Sciatic nerve (tissue), 2 donors: ENCODE data around the gene RANBP17. TPM values are rescaled to one million over a fixed set of nuclear protein-coding genes. Genes with fewer than 3 reads are reported as not detected.
"Not testable (repeated sequence)": the region's sequence is repeated elsewhere in the genome, so short reads cannot be mapped to it uniquely, and the experiment has no call there.

Experiments
- ATAC-seq: fragments of 200-7000 bp; cut with Tn5 transposase; one replicate; pipeline ENCODE4 v1.9.1; 2020; ENCODE audit warnings: mild to moderate bottlenecking, moderate library complexity
- DNase-seq: peaks from one replicate; pipeline ENCODE4 v3.0.0-alpha.2; 2020; ENCODE audit warnings: low spot score
- intact Hi-C: fragments of 100-400 bp; cut with DNase I; formaldehyde crosslinking; loops from one replicate; pipeline ENCODE4 v1.14.2; 2022
- total RNA-seq: library from RNA; stranded (reverse); fragmentation: NEBNext Ultra II Directional; extraction: Animal tissue kit (Norgen Biotek cat#: 25700); gene quantifications from one replicate; pipeline ENCODE4 v1.2.1, GENCODE V29; 2021
- donor health status: DM: no; HTN: no; CAD: no.
- donor health status: DM: no; HTN: no; CAD: no.

Gene RANBP17
- 14.8 TPM for total RNA-seq

- intact Hi-C loops = no loop called here
- ATAC-seq = peak; percentile 84
- peak; percentile 58 for DNase-seq
These were observed at the start of gene RANBP17 for GRCh38 chr5:170861917-170862766. RANBP17 (plus strand) TSS chr5:170862018.

DNA sequence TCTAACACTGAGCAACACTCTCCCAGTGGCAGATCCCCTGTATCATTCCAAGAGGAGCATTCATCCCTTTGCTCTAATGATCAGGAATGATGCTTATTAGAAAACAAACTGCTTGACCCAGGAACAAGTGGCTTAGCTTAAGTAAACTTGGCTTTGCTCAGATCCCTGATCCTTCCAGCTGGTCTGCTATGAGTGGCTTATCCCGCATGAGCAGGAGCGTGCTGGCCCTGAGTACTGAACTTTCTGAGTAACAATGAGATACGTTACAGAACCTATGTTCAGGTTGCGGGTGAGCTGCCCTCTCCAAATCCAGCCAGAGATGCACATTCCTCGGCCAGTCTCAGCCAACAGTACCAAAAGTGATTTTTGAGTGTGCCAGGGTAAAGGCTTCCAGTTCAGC, 48.6 kb upstream of the RANBP17 start:
- ATAC-seq = no peak
- intact Hi-C loops = no loop called here
- DNase-seq = no peak

DNA sequence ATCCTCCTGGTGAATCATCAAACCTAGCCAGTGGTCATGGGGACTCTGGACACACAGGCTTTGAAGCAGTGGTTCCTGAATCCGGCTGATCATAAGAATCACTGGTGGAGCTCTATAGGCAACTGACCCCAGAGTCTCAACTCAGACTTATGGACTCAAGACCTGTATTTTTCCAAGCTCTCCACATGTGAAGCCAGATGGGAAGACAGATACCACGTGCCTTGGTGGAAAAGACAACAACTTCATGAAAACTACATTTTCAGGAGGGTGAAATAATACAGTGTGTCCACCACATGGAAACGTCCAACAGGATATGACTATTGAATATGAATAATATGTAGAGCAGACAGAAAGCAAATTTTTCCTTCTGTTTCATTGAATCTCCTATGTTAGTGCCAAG, 44.6 kb upstream of the RANBP17 start:
- no peak for ATAC-seq
- intact Hi-C loops = no loop called here
- no peak for DNase-seq

DNA sequence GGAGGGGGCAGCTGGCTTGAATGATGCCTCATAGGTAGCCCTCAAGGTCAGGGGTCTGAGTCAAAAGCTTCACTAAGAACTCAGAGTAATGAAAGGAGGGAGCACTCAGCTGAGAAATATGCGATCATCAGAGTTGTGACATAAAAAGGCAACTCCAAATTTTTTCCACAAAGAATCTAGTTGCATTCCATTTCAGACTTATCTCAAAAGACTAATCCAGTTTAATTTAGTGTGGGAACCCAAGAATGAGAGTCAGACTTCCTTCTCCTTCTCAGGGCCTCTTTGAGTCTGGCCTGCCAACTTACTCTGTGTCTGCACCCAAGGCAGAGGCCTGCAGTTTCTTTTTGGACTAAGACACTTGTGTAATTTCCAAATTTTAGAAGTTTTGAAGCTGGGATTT, 43.6 kb upstream of the RANBP17 start:
- DNase-seq = no peak
- ATAC-seq = no peak
- intact Hi-C loops = no loop called here

GRCh38 chr5:170819824-170820223, 42.0 kb upstream of the RANBP17 start:
- intact Hi-C loops = no loop called here
- DNase-seq = no peak
- ATAC-seq = no peak

DNA sequence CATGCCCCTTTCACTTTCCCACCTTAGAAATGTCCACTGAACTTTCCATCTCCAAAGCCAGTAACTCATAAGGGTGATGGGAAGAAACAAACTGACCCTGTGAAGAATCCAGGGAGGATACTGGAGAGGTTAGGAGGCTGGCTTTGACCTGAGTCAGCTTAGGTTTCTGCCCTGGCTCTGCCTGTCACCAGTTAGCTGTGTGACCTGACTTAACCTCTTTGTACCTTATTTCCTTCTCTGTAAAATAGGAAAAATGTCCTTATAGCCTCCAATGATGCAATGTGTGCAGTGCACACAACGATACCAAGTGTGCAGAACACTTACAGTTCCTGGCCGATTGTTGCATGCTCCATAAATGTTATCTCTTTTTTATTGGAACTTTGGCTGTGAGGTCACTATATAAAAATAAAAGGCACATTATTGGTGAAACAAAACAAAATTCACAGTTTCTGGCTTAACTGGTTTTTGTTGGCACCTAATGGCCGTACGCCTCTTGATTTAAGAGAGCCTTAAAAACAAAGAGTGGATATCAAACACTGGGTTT, 40.5 kb upstream of the RANBP17 start:
- ATAC-seq = no peak

GRCh38 chr5:170826117-170826516, 35.7 kb upstream of the RANBP17 start:
- intact Hi-C loops = no loop called here
- no peak for ATAC-seq
- DNase-seq = no peak

More for the DNA sequence above, 40.5 kb upstream of the RANBP17 start:
- intact Hi-C loops = no loop called here
- no peak for DNase-seq

- ATAC-seq (no peak), DNase-seq (no peak)
- intact Hi-C loops = no loop called here
These were observed 29.6 kb upstream of the RANBP17 start for GRCh38 chr5:170832241-170832640.

- DNase-seq, intact Hi-C loops, ATAC-seq: not testable (repeated sequence)
These were observed 27.8 kb upstream of the RANBP17 start for GRCh38 chr5:170833981-170834380.

DNA sequence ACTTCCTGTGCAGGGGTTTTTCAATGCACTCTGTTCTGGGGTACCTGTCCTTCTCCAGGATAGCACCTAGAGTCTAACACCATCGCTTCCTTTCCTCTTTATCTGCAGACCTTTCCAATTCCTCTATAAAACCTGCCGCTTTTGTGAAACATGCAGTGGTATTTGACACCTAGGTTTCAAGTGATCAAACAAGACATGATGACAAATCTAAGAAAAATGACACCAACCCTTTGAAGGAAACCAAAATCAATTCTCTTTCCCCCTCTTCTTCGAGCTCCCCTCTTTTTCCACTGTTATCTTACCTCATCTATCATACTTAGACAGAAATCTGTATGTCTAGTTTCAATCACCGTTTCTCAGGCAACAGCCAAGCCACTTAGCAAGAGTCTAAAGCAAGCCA, 25.6 kb upstream of the RANBP17 start:
- no peak for DNase-seq
- ATAC-seq = no peak
- intact Hi-C loops = no loop called here

- DNase-seq = no peak
- ATAC-seq = no peak
- intact Hi-C loops = no loop called here
These were observed 17.9 kb upstream of the RANBP17 start for GRCh38 chr5:170843870-170844269.

- intact Hi-C loops = no loop called here
These were observed 17.2 kb upstream of the RANBP17 start for GRCh38 chr5:170844651-170845050.

GRCh38 chr5:170846416-170846815, 15.4 kb upstream of the RANBP17 start:
- DNase-seq (no peak), ATAC-seq (no peak)
- intact Hi-C loops = no loop called here

More at GRCh38 chr5:170844651-170845050, 17.2 kb upstream of the RANBP17 start:
- ATAC-seq (no peak), DNase-seq (no peak)

DNA sequence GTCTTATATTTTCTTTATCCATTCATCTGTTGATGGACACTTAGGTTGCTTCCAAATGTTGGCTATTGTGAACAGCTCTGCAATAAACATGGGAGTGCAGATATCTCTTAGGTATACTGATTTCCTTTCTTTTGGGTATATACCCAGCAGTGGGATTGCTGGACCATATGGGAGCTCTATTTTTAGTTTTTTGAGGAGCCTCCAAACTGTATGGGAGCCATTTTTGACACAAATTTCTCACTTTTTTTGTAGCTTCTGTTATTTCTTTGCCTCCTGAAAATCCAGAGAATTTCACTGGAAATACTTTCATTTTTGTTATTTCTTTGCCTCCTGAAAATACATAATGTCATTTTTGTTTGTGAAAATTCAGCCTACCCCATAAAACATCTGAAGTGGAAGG, 15.0 kb upstream of the RANBP17 start:
- DNase-seq = no peak
- intact Hi-C loops = no loop called here
- ATAC-seq = no peak

DNA sequence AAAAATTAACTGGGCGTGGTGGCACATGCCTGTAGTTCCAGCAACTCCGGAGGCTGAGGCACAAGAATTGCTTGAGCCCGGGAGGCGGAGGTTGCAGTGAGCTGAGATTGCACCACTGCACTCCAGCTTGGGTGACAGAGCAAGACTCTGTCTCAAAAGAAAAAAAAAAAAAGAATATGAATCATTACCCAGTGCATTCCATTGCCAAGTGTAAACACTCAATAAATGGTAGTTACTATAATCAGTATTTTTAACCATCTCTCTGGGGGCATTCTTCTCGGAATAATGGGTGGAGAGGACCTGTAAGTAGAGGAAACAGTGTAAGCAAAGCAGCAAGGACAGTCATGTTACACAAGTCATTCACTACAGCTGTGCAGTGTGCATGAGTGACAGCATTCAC, 13.8 kb upstream of the RANBP17 start:
- ATAC-seq (no peak), DNase-seq (no peak)
- intact Hi-C loops = no loop called here

GRCh38 chr5:170849374-170849773, 12.4 kb upstream of the RANBP17 start:
- intact Hi-C loops = no loop called here
- ATAC-seq (no peak), DNase-seq (no peak)

GRCh38 chr5:170854566-170854965, 7.3 kb upstream of the RANBP17 start:
- intact Hi-C loops = no loop called here
- no peak for DNase-seq
- no peak for ATAC-seq

- intact Hi-C loops = no loop called here
- DNase-seq (no peak), ATAC-seq (no peak)
These were observed 4.8 kb upstream of the RANBP17 start for GRCh38 chr5:170857066-170857465.

- intact Hi-C loops = no loop called here
- no peak for DNase-seq
These were observed 1.4 kb upstream of the RANBP17 start for GRCh38 chr5:170860415-170860814.

DNA sequence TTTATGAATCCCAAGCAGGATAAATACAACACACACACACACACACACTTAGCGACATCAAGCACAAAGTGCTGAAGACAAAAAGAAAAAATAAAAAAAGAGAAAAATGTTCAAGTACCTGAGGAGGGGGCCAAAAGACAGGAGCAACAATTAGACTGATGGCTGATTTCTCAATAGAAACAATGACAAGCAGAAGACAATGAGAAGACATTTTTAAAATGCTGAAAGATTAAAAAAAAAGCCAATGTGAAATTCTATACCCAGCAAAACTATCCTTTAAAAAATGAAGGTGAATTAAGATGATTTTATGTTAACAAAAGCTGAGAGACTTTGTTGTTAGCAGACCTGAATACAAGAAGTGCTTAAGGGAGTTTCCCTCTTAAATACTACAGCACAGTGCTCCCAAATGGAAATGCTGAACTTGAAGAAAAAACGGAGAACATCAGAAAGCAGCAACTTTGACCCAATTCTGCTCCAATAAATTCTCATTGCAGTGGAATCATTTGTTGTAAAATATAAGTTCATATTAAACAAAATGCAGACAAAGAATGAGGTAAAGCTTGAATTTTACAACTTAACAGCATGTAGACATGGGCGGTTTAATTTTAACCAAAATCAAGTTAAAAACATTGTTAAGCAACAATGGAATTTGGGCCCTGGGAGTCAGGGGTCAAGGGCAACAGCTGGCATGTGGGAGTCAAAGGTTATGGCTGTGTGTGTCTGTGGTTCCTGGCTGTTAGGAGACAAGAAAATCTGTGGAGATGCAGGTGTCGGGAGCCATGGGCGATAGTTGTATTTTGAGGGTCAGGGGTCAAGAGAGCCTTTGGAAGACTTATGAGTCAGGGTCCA, 776 bp upstream of the RANBP17 start:
- DNase-seq = no peak
- ATAC-seq = no peak
- intact Hi-C loops = no loop called here

More at GRCh38 chr5:170860415-170860814, 1.4 kb upstream of the RANBP17 start:
- no peak for ATAC-seq
